SU-DHL-6 (cell line): ENCODE measurements around the gene ISLR.

Source experiments
- EZH2phosphoT487 ChIP-seq: fragments of 200-600 bp; sonication (generic), shearing (Covaris generic); conservative IDR thresholded peaks from 2 replicates; pipeline ENCODE4 v1.6.1; 2018; ENCODE audit warnings: mild to moderate bottlenecking, antibody characterized with exemption, low read length, moderate library complexity, mixed read lengths
- TF ChIP-seq, protein P1 (sequence below): fragments of 200-600 bp; sonication (generic); IDR thresholded peaks from one replicate; pipeline ENCODE4 v1.5.1; 2017; ENCODE audit warnings: antibody characterized with exemption, mild to moderate bottlenecking, low read length, moderate library complexity; ENCODE audit not compliant: insufficient read depth, poor library complexity, severe bottlenecking

DNA sequence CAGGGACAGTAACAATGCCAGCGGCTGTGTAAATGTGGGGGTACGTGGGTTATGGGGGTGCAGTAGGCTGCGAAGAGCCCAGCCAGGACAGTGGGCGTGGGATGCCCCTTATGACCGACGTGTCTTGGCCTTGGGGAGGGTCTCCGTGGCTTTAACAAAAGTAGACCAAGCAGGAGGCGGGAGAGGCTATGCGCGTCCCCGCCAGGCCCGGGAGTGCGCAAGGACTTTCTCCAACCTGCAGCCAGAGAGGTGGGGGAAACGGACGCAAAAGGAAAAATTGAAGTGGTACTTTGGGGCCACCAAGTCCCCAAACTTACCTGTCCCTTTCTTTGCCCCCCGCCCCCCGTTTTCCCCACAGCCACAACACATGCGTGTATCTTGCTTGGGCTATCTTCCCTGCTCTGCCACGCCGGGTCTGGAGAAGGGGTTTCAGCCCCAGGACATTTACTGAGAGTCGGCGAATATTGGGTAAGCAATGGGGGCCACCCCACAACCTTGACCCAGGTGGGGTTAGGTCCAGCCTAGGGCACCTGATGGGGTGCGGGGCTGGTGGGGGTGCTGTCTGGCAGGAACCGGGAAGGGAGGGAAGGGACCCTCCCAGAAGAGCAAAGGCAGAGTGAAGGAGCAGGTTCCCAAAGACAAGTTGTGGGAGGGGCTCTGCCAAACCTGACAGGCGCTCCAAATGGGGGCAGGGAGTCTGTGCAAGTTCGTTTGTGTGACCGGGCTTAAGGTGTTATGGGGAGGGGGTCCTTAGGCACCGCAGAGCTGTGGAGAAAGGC is 42.5 kb upstream of the ISLR start:
- TF ChIP-seq, protein P1, sequence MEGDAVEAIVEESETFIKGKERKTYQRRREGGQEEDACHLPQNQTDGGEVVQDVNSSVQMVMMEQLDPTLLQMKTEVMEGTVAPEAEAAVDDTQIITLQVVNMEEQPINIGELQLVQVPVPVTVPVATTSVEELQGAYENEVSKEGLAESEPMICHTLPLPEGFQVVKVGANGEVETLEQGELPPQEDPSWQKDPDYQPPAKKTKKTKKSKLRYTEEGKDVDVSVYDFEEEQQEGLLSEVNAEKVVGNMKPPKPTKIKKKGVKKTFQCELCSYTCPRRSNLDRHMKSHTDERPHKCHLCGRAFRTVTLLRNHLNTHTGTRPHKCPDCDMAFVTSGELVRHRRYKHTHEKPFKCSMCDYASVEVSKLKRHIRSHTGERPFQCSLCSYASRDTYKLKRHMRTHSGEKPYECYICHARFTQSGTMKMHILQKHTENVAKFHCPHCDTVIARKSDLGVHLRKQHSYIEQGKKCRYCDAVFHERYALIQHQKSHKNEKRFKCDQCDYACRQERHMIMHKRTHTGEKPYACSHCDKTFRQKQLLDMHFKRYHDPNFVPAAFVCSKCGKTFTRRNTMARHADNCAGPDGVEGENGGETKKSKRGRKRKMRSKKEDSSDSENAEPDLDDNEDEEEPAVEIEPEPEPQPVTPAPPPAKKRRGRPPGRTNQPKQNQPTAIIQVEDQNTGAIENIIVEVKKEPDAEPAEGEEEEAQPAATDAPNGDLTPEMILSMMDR = no peak
- TF ChIP-seq EZH2phosphoT487 = no peak
